RWPE1 (cell line): ENCODE results near the gene ZBTB38.

ENCODE experiments used
- CTCF ChIA-PET: fragments of 350-600 bp; sonication (Branson Sonifier 250); formaldehyde crosslinking; extraction: SDS; loops from one replicate; lab custom pipeline; 2021; lab: Yijun Ruan, JAX
- POLR2A ChIA-PET: fragments of 400-600 bp; formaldehyde crosslinking; extraction: SDS; loops from one replicate; lab custom pipeline; 2020; ENCODE audit warnings: antibody characterized with exemption; ENCODE audit not compliant: low non-redundant PET; lab: Yijun Ruan, JAX
- DNase-seq: peaks from one replicate; pipeline ENCODE4 v3.0.0; 2012; ENCODE audit warnings: low spot score
- H3K27ac ChIP-seq: fragments of 450-650 bp; 2 replicates; pipeline ENCODE4 v1.5.1; 2017
- TF ChIP-seq, protein P1 (sequence below): fragments of 450-650 bp; conservative IDR thresholded peaks from 2 replicates; pipeline ENCODE4 v1.5.1; 2017; ENCODE audit warnings: low read depth, mild to moderate bottlenecking

The ZBTB38 gene, protein sequence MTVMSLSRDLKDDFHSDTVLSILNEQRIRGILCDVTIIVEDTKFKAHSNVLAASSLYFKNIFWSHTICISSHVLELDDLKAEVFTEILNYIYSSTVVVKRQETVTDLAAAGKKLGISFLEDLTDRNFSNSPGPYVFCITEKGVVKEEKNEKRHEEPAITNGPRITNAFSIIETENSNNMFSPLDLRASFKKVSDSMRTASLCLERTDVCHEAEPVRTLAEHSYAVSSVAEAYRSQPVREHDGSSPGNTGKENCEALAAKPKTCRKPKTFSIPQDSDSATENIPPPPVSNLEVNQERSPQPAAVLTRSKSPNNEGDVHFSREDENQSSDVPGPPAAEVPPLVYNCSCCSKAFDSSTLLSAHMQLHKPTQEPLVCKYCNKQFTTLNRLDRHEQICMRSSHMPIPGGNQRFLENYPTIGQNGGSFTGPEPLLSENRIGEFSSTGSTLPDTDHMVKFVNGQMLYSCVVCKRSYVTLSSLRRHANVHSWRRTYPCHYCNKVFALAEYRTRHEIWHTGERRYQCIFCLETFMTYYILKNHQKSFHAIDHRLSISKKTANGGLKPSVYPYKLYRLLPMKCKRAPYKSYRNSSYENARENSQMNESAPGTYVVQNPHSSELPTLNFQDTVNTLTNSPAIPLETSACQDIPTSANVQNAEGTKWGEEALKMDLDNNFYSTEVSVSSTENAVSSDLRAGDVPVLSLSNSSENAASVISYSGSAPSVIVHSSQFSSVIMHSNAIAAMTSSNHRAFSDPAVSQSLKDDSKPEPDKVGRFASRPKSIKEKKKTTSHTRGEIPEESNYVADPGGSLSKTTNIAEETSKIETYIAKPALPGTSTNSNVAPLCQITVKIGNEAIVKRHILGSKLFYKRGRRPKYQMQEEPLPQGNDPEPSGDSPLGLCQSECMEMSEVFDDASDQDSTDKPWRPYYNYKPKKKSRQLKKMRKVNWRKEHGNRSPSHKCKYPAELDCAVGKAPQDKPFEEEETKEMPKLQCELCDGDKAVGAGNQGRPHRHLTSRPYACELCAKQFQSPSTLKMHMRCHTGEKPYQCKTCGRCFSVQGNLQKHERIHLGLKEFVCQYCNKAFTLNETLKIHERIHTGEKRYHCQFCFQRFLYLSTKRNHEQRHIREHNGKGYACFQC (N-terminal part only)

DNA sequence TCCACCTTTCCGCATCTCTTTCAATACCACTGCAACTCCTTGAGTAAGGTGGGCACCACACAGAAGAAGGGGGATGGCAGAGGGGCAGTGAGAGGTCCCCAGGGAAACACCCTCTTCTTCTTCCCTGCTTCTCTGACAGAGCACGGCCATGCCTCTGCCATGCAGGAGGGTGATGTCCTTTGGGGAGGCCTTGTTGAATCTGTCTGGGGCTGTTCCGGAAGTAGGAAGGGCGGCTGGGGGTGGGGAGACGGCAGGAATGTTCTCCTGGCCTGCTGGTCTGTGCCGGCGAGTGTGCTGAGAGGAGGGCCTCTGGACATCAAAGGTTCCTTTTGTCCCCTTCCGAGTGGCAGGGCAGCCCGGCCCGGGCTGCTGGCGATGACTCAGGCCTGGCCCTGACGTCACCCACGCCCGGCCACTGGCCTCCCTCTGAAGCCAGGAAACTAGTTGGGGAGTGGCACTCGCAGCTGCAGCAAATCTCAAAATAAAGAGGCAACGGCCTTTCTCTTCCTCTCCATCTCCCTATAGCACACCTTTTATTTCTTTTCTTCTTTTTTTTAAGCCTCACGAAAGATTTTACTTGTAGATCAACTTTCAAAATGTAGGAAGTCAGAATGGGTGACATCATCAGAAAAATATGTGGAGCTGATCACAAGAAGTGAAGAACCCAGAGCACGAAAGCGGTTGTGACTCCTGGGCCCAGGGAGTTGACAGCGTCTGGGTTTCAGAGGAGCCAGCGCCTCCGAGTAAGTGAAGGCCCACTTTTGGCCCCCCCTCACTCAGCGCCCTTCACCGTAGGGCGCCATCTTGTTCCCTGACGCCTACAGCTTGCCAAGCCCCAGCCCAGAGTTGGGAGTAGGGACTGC is at the start of gene ZBTB38:
Gene ZBTB38, plus strand, starts transcription at position 443 of the 863 bp plus-strand sequence. CDS start 73,885 bp downstream, outside the sequence.
- TF ChIP-seq, protein P1, sequence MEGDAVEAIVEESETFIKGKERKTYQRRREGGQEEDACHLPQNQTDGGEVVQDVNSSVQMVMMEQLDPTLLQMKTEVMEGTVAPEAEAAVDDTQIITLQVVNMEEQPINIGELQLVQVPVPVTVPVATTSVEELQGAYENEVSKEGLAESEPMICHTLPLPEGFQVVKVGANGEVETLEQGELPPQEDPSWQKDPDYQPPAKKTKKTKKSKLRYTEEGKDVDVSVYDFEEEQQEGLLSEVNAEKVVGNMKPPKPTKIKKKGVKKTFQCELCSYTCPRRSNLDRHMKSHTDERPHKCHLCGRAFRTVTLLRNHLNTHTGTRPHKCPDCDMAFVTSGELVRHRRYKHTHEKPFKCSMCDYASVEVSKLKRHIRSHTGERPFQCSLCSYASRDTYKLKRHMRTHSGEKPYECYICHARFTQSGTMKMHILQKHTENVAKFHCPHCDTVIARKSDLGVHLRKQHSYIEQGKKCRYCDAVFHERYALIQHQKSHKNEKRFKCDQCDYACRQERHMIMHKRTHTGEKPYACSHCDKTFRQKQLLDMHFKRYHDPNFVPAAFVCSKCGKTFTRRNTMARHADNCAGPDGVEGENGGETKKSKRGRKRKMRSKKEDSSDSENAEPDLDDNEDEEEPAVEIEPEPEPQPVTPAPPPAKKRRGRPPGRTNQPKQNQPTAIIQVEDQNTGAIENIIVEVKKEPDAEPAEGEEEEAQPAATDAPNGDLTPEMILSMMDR: no peak
- H3K27ac ChIP-seq: peak within 1 kb of the TSS; percentile 97
- CTCF ChIA-PET: interaction anchor here (0.6 to 1.5 kb wide), 4 partner anchors 16 to 544 kb away, joined by 3 to 7 read pairs (median 4); no protein-coding TSS in a partner anchor
- POLR2A ChIA-PET: interaction anchor here (0.9 kb wide), 1 partner anchor 44 kb away, joined by 4 read pairs; no protein-coding TSS in a partner anchor
- DNase-seq: peak; percentile 84

DNA sequence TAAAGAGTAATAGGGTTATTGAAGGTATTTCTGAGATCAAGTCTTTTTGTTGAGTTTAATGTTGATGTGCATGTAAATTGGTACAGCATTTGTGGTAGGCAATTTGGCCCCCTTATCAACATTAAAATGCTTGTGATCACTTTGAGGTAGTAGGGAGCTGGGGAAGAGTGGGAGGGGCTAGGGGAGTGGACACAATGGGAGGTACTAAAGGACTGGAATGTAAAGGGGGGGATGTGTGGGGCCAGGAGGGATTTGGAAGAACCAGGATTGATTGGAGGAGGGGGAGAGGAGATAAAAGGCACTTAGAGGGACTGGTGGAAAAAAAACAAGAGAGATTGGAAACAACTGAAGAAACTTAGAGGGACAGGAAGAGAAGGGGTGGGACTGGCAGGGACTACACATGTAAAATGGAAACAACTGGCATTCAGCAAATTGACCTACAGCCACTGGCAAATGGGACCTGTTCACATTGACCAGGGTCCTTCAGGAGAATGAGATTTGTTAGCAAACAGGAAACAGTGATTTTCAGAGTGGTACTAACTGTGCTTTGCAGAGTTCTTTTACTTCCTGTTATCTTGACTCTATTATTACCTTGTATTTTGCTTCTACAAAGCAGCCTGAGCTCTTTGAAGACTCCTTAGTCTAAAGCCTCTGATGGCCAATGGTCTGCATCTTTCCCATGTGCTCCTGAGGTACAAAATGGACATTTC is 47.8 kb upstream of the ZBTB38 start:
- TF ChIP-seq, protein P1: no peak
- ChIA-PET POLR2A (no interaction called here), CTCF (interaction anchor here (2.5 kb wide), 1 partner anchor 9 kb away, joined by 13 read pairs; no protein-coding TSS in a partner anchor)
- no peak overlapping the region for H3K27ac ChIP-seq
- DNase-seq: no peak

DNA sequence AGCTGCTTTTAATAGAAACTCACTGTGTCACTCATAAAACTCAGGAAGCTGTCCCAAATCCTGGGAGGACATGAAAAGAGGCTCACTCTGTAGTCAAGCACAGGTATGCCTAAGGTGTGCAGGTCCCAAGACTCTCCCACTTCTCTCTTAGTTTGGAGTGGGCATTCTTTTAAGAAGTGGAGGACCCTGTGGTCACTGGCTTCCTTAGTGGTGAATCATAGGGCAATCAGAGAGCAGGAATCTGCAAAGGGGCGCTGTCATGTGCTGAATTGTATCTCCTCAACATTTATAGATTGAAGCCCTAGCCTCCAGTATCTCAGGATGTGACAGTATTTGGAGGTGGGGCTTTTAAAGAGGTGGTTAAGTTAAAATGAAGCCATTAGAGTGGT is 47.2 kb upstream of the ZBTB38 start:
- no peak for DNase-seq
- CTCF ChIA-PET: interaction anchor here (2.5 kb wide), 1 partner anchor 9 kb away, joined by 13 read pairs; no protein-coding TSS in a partner anchor
- POLR2A ChIA-PET: no interaction called here
- TF ChIP-seq, protein P1: no peak
- H3K27ac ChIP-seq: no peak overlapping the region

DNA sequence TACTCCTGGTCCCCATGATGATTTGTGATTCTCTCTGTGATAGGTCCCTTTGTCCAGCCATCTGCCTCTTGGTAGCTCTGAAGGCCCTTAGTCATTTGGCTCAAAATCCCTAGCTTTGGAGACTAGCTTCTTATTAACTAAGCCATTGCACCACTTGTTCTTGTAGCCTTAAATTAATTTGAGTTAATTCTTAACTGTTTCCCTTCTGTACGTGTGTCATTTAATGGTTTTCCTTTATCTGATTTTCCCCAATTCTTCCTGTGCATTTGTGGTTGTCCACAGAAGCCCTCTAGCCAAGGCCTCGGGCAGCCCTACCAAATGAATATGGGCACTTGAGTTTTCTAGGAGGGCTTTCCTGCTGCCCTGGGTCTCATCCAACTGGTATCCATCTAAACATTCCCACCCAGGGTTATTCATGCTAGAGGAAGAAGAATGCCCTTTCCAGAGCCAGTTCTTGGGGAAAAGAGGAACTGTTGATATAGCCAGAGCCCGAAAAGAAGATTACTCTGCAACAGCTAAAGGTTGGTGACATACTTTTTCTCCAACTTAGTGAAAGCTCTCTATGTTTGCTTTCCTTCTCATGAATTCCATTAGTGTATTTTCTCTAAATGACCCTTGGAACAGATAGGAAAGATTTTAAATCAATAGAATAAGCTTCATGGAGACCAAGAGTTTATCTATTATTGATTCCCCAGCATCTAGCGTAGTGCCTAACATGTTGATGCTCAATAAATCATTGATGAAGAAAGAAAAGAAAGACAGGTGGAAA is 44.2 kb upstream of the ZBTB38 start:
- TF ChIP-seq, protein P1: no peak
- ChIA-PET CTCF (no interaction called here), POLR2A (no interaction called here)
- H3K27ac ChIP-seq: no peak overlapping the region
- DNase-seq: no peak

DNA sequence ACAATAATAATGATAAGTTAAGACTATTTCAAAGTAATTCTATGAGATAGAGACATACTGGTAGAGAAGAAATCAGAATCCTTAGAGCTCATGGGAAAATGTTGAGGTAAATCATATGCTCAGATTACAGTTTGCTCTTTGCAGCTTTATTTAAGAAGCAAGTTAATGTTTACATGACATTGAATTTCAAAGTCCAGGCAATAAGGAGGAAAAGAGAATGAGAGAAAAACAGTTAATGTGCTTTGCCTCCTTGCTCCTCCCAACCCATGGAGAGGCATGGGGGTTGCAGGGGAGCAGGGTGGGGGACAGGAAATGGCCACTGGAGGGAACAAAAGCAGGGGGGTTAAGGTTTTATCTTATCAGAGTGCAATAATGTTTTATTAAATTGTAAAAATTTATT is 42.2 kb upstream of the ZBTB38 start:
- POLR2A ChIA-PET: no interaction called here
- CTCF ChIA-PET: no interaction called here
- H3K27ac ChIP-seq: no peak overlapping the region
- TF ChIP-seq, protein P1: no peak
- DNase-seq: no peak
